Right renal cortex interstitium (tissue), 3 donors: ENCODE results near the gene KDM6A. TPM values are rescaled to one million over a fixed set of nuclear protein-coding genes. Genes with fewer than 3 reads are reported as not detected.

Source experiments
- DNase-seq, 3 donors: peaks; one replicate each; pipeline ENCODE4 v3.0.0-alpha.2; 2013; ENCODE audit warnings: low read depth in 3 of 3, low spot score in 2 of 3
- polyA plus RNA-seq, 3 donors: library from polyadenylated mRNA; unstranded; fragments of 120-200 nt; gene quantifications; one replicate each; pipeline ENCODE4 v1.2.1, GENCODE V29; 2013; ENCODE audit not compliant: insufficient read length in 3 of 3

KDM6A gene
- polyA plus RNA-seq, 3 donors = 28.2 to 30.6 (median 30.5) TPM

- DNase-seq = no peak
Observed at GRCh38 chrX:45157647-45158046, 284.7 kb downstream of the KDM6A start.

Other genes starting within 250 kb of the KDM6A start
- gene DUSP21, start 29.2 kb upstream of the KDM6A start, polyA plus RNA-seq = not detected